ENCODE measurements around the gene RSPH4A. TPM values are rescaled to one million over a fixed set of nuclear protein-coding genes. Genes with fewer than 3 reads are reported as not detected.

Gene RSPH4A
- total and polyA plus RNA-seq, 9 of the 15 experiments (the other 6 are each of a cell fraction or from before 2014, with no cell fraction given) = 0.04 to 0.30 (median 0.11) TPM

DNA sequence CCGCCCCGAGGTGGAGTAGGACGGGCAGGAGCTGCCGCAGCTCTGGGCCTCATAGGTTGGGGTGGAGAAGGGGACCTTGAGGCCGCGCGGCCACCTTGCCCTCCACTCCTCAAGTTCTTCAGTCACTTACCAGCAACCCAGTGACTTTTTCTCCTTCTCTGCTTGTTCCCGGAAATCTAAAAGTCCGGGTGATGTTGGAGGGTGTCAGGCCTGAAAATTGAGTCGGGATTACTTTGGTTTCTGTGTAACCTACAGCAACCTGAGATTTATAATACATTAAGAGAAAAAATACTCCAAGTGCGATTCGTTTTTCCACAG, 44.6 kb upstream of the RSPH4A start (continued):
- TF ChIP-seq ZBTB2 (IDR thresholded peaks at IDR 0.05) = no peak
- peak; percentile 11 for TF ChIP-seq SAP30 (IDR thresholded peaks at IDR 0.05; ENCODE audit: borderline replicate concordance, insufficient read depth, low read depth, low read length, poor library complexity, severe bottlenecking)
- TF ChIP-seq CGGBP1 (CRISPR knock-in tag; IDR thresholded peaks at IDR 0.05) = no peak
- TF ChIP-seq SMAD4 (CRISPR knock-in tag; conservative IDR thresholded peaks at IDR 0.05) = 0 out of 2 replicates have a peak, but pooled peaks have one; percentile 4
- no peak for TF ChIP-seq ILK (tag; IDR thresholded peaks at IDR 0.05; ENCODE audit: borderline replicate concordance, low read depth)
- TF ChIP-seq ZNF551 (CRISPR knock-in tag; IDR thresholded peaks at IDR 0.05) = no peak
- peak; percentile 41; the same call in 1 of the 2 replicates for TF ChIP-seq RBFOX2 (IDR thresholded peaks at IDR 0.05; ENCODE audit: low read depth, low read length)
- no peak for TF ChIP-seq VEZF1 (CRISPR knock-in tag; IDR thresholded peaks at IDR 0.05)
- TF ChIP-seq FOS (IDR thresholded peaks at IDR 0.05; ENCODE audit: extremely low read depth, insufficient read length) = no peak
- peak; percentile 7; the same call in 1 of the 2 replicates for TF ChIP-seq ZBTB40 (IDR thresholded peaks at IDR 0.05)
- TF ChIP-seq ZBTB40 (CRISPR knock-in tag; IDR thresholded peaks at IDR 0.05) = no peak
- no peak for TF ChIP-seq CXXC5 (CRISPR knock-in tag; IDR thresholded peaks at IDR 0.05)
- TF ChIP-seq CTCF (IDR thresholded peaks at IDR 0.05 in 2 of 3, conservative IDR thresholded peaks at IDR 0.05 in 1 of 3; ENCODE audit: insufficient read depth in 2 of 3, low read depth in 1 of 3, low read length in 3 of 3) = 0 out of 6 replicates have a peak, but pooled peaks of 1 of the 3 experiments have one; percentile 1

Measured in K562 (cell line).